GM18873 (cell line): ENCODE data around the gene RRP1B.

Experiments used
- ATAC-seq: cut with Tn5 transposase; IDR thresholded peaks from one replicate; pipeline ENCODE4 v1.9.1; 2021; ENCODE audit warnings: mild to moderate bottlenecking, moderate library complexity, moderate number of reproducible peaks; ENCODE audit not compliant: unreplicated experiment, low FRiP score

The RRP1B gene

DNA sequence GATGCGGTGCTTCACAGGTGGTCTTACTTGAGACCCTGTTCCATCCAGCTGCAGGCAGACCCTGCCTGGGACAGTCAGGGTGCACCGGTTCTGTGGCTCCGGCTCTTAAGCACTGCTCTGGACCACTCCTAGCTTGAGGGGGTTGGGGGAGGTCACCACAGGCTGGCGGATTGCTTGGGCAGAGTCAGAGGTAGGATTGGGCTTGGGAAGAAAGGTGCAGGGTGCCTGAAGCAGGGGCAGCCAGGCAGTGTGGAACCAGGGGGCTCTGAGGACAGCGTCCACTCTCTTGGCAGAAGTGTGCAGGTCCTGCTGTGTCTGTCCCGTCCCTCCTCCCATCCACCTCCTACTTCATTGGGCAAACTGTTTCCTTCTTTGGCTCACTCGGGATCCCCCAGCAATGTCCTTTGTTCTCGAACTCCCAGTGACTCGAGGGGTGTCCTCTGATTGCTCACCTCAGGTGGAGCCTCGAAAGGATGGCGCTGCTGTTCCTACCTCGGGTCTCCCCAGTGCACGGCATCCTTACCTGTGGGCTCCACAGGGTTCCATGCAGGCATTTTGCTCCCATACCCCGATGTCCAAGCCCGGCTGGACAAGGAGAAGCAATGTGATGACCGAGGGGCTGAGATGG is 61.3 kb downstream of the RRP1B start:
- no peak for ATAC-seq

DNA sequence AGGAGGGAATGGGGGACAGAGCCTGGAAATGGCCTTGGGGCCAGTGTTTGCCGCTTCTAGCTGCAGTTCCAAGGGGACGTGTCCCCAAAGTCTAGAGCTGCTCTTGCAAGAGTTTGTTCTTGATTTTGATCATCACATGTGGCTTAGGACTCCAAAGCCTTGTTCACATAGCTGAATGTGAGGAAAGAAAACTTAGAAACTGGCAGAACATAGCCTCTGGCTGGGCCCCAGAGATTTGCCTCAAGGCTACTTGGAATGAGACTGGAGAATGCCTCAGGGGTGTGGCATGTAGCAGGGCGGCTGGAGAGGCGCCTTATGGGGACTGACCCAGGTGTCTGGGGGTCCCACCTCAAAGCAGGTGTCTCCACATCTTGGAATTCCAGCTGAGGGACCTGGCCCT is 61.8 kb downstream of the RRP1B start:
- no peak for ATAC-seq

DNA sequence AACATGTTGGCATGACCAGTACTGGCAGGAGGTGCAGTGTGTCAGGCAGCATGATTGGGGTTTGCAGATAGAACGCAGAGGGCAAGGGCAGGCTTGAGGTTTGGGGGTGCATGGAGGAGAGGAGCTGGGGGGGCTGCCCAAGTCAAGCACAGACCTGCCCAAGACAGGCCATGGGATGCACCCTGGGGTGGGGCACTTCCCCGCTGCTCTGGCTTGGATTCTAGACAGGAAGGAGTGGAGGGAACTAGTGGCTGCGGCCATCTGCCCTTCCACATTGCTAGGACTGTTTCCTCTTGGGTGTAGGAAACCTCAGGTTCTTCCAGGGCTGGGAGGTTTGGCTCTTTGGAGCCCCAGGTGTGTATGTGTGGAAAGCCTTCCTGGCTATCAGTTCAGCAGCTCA is 62.6 kb downstream of the RRP1B start:
- ATAC-seq: no peak

DNA sequence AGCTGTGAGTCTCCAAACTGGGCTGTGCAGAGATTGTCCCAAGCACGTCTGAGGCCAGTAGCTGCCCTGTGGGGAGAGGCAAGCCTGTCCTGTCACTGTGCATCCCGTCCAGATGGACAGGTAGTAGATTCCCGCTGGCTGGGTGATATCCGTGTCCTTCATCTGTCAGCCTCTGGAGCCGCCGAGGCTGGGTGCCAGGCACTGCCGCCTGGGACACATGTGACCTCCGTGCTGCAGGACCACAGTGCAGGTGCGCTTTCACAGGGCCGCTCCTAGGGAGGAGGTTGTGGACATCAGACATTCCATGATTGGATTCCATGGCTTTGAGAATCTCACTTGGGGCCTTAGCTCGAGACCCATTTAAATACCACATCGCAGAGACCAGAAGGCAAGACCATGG is 64.3 kb downstream of the RRP1B start:
- no peak for ATAC-seq

DNA sequence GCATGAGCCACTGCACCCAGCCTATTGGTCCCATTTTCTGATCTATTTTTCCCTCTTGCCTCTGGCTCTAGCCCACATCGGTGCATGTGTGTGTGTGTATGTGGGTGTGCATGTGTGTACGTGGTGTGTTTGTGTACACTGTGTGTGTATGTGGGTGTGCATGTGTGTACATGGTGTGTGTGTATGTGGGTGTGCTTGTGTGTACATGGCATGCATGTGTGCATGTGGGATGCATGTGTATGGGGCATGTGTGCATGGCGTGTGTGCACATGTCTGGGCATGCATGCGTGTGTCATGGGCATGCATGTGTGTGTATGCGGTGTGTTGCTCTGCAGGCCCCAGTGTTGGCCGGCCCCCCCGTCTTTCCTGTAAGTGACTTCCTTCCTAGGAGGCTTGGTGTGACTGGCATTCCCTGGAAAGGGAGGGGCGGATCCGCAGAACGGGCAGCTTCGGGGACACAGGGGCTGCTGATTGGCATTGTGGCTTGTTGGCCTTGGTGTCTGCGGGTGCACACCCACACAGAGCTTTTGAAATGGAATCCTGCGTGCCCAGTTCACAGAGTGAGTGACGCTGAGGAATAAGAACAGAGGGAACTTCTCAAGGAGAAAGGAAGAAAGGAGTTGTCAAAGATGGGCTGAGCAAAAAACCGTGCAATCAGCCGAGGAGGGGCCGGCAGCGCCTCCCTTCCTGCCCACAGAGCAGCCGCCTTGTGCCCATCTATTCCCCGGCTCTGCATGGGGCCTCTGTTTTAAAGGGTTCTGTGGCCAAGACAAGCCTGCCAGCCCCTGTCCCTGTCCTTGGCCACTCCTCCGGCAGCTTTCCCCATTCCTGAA is 67.5 kb downstream of the RRP1B start:
- ATAC-seq: no peak

DNA sequence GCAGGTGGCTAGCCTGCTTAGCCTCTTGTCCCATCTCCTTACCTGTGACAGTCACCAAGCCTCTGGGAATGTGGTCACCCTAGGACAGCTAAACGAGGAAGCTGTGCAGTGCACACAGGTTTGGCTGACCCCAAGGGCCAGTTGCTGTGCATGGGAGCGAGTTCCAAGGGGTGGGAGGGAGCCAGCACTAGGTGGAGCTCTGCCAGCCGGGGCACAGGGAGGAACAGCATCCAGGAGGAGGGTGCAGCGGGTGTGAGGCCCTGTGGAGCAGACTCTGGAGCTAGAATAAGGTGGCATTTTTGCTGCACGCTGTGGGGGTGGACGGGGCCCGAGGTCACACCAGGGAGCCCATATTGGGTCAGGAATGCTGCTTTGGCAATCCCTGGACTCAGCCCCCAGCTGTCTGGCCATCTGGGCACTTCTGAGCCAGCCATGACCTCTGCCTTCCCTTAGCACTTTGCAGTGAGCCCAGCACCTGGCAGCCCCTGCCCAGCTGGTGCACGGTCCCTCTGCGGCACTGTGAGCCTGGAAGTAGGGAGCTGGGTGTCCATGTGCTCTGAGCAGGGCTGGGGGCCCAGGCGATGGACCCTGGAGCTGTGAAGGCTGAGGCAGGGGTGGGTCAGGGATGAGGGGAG is 68.3 kb downstream of the RRP1B start:
- ATAC-seq: no peak

DNA sequence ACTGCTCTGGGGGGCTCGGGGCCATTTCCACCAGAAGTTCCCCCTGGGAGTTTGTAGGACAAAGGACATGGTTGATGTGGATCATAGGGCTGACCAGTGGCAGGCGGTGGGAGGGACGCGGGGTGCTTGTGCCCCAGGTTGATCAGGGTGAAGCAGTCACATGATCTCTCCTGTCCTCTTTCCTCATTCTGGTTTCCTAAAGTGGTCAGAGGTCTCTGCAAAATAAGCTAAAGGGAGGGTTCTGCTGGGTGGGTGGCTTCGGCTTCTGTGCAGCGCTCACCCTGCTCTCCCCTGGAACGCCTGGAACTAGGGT is 68.8 kb downstream of the RRP1B start:
- no peak for ATAC-seq

DNA sequence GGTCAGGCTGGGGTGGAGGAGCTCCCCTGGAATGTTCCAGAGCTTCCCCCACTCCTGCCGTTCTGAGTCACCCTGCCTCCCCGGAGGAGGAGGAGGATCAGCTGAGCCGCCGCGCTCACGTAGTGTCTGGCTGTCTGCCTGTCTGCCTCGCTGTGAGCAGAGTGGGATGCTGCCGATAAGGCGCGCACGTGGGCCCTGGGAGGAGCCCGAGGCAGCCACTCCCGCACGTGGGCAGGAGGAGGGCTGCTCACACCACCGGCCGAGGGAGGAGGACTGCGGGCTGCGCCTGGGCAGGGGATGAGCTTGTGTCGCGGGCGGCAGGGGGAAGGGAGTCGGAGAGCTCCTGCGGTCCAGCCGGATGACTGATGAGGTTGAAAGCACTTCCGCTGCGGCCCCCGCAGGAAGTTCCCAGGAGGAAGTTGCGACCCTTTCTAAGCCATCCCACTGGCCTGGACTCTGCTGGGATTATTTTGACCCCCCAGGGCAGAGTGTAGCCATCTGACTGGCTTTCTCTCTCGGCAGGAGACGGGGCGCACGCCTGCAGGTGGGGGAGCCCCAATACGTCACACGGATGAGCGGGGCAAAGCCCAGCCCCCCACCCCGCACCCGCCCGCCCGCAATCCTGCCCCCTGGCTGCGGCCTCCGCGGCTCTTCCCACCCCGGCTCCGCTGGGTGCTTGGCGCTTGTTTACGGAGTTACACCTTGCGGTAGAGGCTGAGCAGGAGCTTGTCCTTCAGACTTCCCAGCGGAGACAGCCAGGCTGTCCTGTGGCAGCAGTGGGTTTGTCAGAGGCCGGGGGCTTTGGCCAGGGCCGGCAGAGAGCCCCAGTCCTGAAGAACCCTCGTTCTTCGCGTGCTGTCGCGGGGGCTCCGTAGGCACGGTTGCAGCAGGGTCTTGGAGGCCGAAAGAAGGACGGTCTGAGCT is 69.4 kb downstream of the RRP1B start:
- ATAC-seq: peak; percentile 55

DNA sequence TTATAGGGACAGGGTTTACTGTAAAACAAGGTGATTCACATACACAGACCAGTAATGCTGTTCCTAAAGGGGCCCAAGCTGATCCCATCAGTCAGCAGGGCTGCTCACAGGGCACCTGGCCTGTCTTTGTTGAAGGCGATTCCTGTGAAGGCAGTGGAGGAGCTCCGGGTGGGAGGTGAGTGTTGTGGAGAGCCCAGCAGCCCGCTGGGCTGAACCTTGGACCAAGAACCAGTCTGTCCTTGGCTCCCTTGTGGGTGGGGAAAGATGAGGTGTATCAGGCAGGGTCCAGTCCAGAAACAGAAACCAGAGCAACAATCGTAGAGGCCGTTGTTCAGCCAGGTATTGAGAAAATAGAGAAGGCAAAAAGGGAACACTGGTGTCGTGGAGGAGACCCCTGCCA is 72.1 kb downstream of the RRP1B start:
- ATAC-seq: no peak

DNA sequence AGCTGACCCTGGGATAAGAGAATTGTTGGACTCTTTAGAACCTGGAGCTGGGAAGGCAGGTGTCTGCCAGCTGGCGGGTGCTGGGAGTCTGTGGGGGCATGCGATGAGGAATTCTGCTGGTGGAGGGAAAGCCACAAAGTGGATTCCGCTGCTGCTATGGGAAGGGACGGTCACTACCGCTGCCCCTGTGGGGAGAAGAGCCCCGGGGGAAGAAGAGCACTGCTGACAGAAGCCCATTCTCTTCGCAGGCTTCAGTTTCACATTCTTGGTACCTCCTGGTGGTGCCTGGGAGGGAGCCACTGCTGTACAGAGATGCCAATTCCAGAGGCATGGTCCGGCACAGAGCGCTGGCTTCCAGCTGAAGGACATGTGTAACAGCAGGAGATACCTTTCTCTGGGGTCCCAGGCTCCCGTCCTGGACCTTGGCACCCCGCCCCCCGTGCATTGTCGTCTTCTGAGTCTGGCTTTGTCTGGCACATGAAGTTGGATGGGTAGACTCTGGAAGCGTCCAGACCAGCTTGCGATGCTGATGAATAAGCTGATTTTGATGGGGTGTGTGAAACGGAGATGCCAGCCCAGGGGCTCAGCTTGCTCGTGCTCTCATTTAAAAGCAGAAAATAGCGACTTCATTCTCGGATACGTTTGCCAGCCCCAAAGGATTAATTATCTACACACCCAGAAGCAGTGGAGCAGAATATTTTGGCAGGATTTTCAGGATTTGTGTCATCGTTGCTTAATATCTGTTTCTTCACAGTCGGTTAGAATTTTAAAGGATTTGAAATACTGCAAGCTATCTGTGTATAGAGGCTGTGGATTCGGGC is 72.7 kb downstream of the RRP1B start:
- no peak for ATAC-seq

DNA sequence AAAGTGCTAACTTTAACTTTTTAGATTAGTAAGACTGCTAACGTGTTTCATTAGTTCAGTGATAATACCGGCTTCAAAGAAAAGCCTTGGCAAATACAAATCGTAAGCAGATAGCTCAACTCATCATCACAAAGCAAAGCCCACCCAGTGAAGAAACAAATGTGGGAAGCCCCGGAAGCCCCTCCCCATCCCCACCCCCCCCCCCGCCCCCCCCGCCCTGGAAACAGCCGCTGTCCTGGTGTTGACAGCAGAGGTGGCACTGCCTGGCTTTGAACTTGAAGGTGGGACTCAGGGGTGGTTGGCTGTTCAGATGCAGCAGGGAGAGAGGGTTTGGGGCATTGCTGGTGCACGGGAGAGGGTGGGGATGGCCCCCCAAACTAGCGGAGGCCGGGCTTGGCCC is 73.7 kb downstream of the RRP1B start:
- ATAC-seq: no peak

DNA sequence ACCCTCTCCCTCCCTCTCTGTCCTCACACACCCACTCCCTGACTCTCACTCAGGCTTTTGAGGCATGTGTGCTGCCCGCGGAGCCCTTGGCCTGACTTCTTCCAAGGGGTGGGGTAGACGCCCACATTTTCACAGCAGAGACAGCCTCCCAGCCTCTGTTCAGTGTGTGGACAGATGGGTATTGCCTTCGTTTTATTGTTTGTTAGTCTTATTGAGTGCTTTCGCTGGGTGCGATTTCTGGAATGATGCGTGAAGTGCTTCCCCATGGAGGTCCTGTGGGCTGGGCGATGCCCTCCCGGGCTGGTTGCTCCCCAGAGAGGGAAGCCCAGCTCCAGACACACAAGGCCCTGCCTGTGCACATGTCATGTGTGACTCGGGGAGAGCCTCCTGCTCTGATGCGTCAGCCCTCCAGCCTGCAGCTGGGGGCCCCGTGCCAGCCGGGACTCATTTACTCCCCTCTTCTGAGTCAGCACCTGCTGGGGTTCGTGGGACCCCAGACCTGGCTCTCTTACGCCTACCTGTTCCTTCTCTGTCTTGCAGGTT is 74.2 kb downstream of the RRP1B start:
- no peak for ATAC-seq

DNA sequence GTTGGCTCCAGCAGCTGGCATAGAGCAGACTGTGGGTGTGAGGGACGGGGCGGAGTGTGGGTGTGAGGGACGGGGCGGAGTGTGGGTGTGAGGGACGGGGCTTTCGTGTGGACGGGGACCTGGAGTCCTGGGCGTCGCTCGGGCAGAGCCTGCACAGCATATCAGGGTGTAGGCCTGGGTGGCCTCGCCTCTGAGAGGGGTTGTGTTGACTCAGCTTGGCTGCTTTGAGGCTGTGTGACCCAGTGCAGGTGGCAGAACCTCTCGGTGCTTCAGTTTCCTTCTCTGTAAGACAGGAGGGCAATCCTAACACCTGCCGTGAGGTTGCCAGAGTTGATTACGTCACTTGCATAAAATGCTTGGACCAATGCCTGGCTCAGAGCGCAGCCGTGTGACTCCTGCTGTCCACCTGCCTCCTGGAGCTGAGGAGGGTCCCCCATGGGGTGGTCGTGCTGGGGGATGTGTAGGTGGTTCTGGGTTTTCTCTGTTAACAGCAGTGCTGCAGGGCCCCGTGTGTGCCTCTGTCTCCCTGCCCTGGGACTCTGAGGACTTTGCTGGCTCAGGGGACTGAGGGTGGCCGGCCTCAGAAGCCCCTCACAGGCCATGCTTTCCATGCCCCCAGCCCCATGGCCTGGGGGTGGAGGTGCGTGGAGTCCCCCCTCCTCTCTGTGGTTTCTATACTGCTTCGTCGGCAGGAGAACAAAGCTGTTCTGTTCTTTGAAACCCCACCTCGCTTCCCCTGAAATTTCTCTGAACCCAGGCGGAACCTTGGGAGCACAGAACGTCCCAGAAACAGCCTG is 75.0 kb downstream of the RRP1B start:
- no peak for ATAC-seq

DNA sequence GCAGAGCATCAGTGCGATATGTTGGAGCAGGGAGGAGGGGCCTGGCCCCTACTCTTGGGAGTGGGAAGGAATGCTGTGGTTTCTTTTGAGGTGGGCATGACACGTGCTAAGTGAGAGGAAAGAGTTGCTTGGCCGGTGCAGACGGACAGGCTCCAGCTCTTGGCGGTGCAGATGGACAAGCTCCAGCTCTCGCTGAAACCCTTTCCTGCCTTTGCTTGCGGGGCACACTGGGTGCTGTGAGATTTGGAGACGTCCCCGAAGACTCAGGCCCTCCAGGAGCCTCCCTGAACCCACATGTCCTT is 75.5 kb downstream of the RRP1B start:
- ATAC-seq: no peak

DNA sequence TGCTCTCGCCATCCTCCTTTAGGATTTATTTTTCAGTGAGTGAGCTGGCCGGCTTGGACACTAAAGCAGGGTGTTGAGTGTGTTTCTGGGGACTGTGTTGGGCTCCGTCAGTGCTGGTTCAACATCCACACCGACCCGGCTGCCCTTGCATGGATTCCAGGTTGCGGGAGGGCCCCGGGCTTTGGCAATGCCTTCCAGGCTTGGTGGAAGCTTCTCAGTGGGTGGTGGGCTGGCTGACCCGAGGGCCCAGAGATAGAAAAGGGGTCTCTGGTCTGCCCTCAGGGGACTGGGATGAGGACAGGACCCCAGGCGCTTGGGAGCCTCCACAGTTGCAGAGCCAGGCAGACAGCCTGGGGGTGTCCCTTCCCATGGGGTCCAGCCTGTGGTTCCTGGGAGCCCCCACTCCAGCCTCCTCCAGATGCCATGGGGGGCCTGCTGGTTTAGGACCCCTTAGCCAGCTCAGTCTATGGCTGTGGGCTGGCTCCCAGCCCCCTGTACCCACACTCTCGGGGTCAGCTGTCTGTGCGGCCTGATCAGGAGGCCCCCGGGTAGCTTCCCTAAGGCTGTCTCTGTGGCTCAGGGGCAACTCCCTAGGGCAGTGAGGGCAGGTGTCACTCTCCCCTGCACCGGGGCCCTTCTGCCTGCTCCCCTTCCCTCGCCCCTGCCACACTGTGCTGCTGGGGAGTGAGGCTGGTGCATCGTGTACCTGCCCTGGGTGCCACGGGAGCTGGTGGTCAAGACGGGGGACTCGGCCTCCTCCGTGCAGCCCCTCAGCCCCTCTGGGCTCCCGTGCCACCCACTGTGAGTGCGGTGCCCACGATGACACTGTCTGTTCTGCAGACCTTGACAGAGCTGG is 76.1 kb downstream of the RRP1B start:
- no peak for ATAC-seq

DNA sequence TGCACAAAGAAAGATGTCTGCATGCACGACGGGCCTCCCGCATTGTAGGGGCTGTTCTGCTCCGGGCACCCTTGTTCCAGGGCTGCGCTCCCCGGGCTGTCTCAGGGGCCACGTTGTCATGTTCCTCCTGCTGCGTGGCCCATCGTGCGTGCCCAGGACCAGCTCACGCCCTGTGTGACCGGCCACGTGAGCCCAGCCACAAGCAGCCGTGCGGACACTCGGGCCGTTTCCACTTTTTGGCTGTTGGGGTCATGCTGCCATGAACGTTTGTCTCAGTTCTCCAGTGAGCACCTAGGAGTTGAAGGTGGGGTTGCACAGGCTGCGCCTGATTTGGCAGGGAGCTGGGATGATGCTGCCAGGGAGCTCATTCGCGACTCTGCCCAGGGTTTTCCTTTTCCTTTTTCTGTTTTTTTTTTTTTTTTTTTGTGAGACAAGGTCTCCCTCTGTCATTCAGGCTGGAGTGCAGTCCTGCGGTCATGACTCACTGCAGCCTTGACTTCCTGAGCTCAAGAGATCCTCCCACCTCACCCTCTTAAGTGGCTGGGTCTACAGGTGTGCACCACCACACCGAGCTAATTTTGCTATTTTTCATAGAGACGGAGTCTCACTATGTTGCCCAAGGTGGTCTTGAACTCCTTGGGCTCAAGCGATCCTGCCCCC is 77.0 kb downstream of the RRP1B start:
- no peak for ATAC-seq

DNA sequence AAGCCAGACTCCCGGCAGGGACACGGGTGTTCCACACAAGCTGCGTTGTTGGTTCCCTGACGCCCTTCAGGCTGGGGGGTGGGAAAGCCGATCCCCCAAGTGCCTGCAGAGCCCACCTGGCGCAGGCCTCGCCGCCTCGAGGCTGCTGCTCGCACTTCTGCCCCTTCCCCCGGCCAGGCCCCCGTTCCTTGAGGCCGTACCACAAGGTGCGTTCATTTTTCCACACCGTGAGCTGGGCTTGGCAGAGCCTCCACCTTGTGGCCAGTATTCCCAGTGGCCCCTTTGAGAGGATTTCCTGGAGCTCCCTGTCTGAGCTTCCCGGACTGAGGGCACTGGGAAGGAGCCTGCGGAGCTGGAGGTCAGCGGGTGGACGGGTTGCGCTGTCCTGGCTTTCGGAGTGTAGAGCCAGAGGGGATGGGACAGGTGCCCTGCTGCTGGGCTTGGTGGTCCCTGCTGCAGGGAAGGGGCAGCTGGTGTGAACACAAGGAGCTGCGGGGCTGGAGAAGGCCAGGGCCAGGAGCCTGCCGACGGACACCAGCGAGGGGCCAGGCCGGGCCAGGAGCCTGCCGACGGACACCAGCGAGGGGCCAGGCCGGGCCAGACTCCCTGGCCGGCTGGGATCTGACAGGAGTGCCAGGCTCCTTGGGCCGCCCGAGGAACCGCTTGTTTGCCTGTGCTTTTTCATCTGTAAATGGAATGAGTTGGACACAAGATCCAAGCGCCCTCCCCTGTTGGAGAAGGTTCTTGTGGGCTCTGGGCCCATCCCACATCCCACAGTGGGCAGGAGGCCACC is 78.0 kb downstream of the RRP1B start:
- ATAC-seq: no peak
